GM12873 (cell line): ENCODE data around the gene CEP112.

Source experiments
- TF ChIP-seq, protein P1 (sequence below): IDR thresholded peaks from 2 replicates; pipeline ENCODE4 v1.5.1; 2012; ENCODE audit warnings: low read depth, mild to moderate bottlenecking, moderate library complexity, low read length, control low read depth; ENCODE audit not compliant: insufficient read depth; ENCODE audit errors: missing control alignments

Gene CEP112

GRCh38 chr17:66230922-66231591, 39.1 kb upstream of the CEP112 start:
- TF ChIP-seq, protein P1, sequence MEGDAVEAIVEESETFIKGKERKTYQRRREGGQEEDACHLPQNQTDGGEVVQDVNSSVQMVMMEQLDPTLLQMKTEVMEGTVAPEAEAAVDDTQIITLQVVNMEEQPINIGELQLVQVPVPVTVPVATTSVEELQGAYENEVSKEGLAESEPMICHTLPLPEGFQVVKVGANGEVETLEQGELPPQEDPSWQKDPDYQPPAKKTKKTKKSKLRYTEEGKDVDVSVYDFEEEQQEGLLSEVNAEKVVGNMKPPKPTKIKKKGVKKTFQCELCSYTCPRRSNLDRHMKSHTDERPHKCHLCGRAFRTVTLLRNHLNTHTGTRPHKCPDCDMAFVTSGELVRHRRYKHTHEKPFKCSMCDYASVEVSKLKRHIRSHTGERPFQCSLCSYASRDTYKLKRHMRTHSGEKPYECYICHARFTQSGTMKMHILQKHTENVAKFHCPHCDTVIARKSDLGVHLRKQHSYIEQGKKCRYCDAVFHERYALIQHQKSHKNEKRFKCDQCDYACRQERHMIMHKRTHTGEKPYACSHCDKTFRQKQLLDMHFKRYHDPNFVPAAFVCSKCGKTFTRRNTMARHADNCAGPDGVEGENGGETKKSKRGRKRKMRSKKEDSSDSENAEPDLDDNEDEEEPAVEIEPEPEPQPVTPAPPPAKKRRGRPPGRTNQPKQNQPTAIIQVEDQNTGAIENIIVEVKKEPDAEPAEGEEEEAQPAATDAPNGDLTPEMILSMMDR: no peak

GRCh38 chr17:66229783-66230538, 38.0 kb upstream of the CEP112 start:
- TF ChIP-seq, protein P1: no peak

DNA sequence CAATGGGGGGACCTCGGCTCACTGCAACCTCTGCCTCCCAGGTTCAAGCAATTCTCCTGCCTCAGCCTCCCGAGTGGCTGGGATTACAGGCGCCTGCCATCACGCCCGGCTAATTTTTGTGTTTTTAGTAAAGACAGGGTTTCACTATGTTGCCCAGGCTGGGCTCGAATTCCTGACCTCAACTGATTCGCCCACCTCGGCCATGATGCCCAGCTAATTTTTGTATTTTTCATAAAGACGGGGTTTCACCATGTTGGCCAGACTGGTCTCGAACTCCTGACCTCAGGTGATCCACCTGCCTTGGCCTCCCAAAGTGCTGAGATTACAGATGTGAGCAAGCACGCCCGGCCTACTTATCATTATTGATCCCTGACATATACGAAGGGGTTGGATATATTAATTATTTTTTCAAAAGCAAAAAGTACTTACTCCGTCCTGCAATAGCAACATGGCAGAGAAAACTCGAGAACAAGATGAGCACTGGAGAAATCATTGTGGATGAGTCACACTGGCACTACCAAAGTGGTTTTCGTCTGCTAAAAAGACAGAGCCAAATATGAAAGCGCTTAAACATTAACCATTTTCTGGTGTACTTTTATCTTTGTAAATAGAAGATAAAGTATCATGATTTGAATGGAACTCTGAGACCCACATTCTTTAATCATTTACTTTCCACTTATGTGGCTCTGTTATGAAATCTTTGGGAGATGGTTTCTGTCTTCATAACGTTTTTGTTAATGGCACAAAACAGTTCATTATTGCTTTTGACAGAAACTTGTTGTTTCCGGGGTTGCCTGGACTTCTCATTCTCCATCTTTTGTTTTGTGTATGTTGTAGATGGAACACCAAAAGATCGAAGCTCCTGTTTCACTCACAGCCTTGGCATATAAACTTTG, 37.2 kb upstream of the CEP112 start, which contains the start of gene APOH:
APOH (minus strand) TSS at position 529 of the 896 bp plus-strand sequence; CDS start at position 493, 36 bp downstream.
- TF ChIP-seq, protein P1: no peak

GRCh38 chr17:66227212-66228045, 35.5 kb upstream of the CEP112 start:
- TF ChIP-seq, protein P1: no peak

DNA sequence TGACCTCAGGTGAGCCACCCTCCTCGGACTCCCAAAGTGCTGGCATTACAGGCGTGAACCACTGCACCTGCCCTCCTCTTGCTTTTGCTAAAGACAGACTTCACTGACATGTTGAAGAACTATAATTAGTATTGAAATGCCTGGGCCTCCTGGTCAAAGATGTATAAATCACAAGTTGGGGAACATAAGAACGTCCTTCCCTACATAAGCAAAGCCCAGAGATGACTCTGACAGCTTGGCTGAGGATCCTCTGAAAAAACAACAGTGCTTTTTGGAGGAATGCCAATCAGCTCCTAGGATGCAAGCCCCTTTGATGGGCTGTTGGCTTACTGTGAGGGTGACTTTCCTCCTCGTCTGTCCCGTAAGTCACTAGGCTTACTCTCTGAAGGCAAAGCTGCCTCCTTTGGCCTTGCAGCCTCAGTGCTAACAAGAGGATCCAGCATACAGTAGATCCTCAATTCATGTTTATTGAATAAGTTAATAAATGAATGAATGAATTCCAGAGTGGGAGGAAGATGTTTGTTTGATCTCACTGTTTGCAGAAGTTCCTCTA, 30.9 kb upstream of the CEP112 start:
- TF ChIP-seq, protein P1: no peak

DNA sequence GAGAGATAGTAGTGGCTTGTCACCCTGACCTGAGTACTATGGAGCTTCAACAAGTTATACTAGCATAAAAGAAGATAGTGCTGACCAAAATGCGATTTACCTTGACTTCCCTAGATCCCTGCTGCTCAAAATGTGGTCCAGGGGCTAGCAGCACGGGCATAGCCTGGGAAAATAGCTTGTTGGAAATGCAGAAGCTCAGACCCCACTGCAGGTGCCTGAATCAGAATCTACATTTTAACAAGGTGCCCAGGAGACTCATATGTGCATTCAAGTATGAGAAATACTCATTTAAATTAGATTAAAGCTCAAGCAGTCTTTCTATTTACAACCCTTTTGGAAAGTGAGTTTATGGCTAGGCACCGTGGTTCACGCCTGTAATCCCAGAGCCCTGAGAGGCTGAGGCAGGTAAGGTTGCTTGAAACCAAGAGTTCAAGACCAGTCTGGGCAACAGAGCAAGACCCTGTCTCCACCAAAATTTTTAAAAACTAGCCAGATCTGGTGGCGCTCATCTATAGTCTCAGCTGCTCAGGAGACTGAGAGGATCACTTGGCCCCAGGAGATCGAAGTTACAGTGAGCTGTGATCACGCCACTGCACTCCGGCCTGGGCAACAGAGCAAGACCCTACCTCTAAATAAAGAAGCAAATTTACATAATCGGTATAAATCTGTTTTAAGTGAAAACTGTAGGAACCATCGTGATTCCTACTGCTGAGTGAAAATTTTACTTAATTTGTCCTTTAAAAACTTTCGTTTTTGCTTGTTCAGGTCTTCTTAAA, 30.0 kb upstream of the CEP112 start:
- TF ChIP-seq, protein P1: no peak
